Stimulated activated CD4-positive, alpha-beta T cell treated with anti-CD3 and anti-CD28 coated beads, Interleukin-1b, Interleukin-23, amount 100 ng/mL, for 1 hour (primary cell): ENCODE data around the gene ZNF883.

Experiments
- DNase-seq, 2 donors: peaks; one replicate each; pipeline ENCODE4 v3.0.0-alpha.2; 2020; ENCODE audit warnings: low read depth in 2 of 2

Gene ZNF883

DNA sequence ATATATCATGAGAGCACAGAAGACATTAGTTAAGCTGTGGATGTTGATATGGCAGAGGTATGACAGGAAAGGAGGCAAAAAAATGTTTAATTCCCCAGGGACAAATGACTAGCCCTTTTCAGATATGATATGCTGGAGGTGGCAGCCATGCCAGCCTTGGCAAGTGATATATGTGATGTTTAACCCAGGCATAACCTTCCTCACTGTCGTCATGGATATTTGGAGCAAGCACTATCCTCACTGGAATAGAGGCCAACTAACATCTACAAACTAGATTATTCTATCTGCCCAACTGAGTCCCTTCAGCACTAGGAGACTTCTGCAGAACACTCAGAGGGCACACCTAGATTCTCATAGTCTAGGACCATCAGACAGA, 94.0 kb downstream of the ZNF883 start:
- DNase-seq = no peak

DNA sequence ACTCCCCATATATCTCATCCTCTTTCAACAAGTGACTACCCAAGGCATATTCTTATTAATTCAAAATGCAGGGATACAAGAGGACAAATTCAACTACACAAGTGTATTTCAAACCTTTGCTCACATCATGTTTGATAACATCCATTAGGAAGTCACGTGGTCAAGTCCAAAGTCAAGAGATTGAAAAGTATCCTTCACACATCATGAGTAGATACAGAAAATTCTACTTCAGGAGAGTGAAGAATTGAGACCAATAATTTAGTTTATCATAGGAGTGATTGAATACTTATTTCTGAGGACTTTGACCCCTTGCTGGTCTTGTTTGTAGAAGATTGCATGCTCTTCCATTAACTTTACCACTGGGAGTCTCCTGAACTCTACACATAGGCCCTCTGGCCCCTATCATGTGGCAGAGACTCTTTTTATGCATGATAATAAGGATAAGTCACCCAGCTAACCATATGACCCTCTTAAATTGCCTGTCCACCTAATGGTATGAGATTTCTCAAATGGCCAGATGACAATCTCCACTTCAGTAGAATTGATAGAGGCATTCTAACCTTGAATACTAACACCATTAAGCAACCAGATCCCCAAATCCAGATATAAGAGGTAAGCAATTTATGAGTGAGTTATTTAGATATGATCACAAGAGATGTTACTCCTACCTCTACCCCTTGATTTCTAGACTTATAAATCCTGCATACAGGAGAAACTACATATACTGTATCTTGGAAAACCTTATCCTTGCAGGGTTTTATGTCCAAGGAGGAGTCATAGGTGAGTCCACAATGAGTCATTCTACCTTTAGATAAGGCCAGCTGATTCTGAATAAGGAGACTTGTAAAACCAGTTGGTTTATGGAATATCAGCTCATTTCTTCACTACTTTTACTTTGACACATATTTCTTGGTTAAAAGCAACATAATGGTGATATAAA, 94.7 kb downstream of the ZNF883 start:
- no peak for DNase-seq

DNA sequence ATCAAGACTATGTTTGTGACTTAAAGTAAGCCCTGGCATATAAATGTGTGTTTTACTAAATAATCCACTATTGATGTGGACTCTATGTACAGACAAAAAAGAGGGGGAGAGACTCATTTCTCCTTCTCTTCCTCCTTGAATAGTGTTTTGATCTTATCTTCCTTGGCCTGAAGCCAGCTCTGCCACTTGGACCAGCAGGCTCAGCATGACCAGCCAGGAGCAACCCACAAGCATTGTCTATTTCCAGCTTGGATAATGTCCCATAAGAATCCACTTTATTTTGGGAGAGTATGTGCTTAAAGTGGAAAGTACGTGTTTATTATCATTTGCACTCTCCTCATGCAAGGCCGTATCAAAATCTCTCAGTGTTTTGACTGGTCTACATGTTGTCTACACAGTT, 97.5 kb downstream of the ZNF883 start:
- no peak for DNase-seq

DNA sequence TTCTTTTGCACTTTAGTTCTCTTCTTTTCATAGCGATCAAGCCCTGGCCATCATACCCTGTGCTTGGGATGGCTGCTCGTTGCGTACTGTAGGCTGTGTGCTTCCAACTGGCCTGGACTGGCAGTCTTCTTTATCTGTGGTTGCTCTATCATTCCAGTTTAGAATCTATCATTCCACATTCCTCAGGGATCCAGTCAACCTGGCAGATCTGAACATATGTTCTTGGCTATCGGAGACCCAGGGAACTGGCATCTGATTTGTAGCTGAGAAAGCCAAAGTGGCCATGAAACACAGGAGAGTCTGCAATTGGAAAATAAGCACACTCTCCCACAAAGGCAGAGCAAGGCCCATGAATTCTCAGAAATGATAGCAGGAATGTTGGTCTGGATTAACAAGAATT, 98.7 kb downstream of the ZNF883 start:
- no peak for DNase-seq

DNA sequence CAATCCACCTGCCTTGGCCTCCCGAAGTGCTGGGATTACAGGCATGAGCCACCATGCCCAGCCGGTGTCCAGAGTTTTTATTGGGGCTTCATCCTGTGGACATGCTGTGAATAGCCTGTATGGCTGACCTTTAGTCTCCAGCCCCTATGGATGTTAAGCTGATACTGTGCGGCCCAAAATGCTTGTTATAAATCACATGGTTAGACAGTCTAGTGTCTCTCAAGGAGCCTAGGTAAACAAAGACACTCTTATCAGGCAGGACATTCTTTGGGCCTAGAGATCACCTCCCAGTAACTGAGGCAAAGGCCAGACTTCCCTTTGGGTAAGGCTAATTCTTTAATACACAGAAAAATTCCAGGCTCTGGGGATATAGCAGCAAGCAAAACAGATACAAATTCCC, 99.4 kb downstream of the ZNF883 start:
- no peak for DNase-seq

DNA sequence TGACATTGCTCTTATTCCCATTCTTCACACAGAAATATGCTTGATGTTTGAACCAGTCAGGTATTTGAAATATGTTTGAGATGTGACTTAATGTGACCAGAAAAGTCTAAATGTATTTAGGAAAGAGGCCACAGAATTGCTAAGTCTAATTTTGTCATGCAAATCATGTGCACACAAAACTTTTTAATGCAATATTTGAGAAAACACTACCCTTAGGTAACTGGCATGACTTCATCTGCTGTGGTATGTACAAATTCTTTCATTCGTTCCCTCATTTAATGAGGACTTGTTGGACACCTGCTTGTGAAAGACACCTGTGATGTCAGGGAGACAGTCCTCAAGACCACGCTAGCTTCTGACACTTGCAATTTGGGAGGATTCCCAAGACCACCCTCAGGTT, 100.3 kb downstream of the ZNF883 start:
- DNase-seq = no peak
